Hepatocyte (in vitro differentiated cells): ENCODE results near the gene ZNF207. TPM values are rescaled to one million over a fixed set of nuclear protein-coding genes. Genes with fewer than 3 reads are reported as not detected.
A peak's percentile ranks its signal among the peaks of the same experiment; 100 is the strongest.

Experiments
- DNase-seq: peaks from one replicate; pipeline ENCODE4 v3.0.0-alpha.2; 2016; ENCODE audit warnings: low spot score
- H2AFZ ChIP-seq: fragments of 200-600 bp; sonication (generic); 2 replicates; pipeline ENCODE4 v1.6.0; 2016; ENCODE audit warnings: antibody characterized with exemption, mild to moderate bottlenecking
- H3K27ac ChIP-seq: fragments of 200-600 bp; sonication (generic); 2 replicates; pipeline ENCODE4 v1.5.1; 2016; ENCODE audit warnings: mild to moderate bottlenecking
- H3K27me3 ChIP-seq: fragments of 200-600 bp; sonication (generic); 2 replicates; pipeline ENCODE4 v1.6.1; 2016
- H3K36me3 ChIP-seq: fragments of 200-600 bp; sonication (generic); replicated peaks from 2 replicates; pipeline ENCODE4 v1.5.1; 2016; ENCODE audit warnings: low read depth; ENCODE audit not compliant: insufficient read depth
- H3K4me1 ChIP-seq: fragments of 200-600 bp; sonication (generic); 2 replicates; pipeline ENCODE4 v1.5.1; 2016; ENCODE audit warnings: mild to moderate bottlenecking, moderate library complexity; ENCODE audit not compliant: insufficient read depth
- H3K4me2 ChIP-seq: fragments of 200-600 bp; sonication (generic); 2 replicates; pipeline ENCODE4 v1.6.0; 2016
- H3K4me3 ChIP-seq: fragments of 200-600 bp; sonication (generic); 2 replicates; pipeline ENCODE4 v1.5.1; 2016; ENCODE audit warnings: mild to moderate bottlenecking
- H3K79me2 ChIP-seq: fragments of 200-600 bp; sonication (generic); 2 replicates; pipeline ENCODE4 v1.6.0; 2017; ENCODE audit warnings: mild to moderate bottlenecking
- H3K9me2 ChIP-seq: fragments of 200-600 bp; sonication (generic); replicated peaks from 2 replicates; pipeline ENCODE4 v1.6.0; 2017; ENCODE audit warnings: mild to moderate bottlenecking; ENCODE audit not compliant: insufficient read depth
- H3K9me3 ChIP-seq: fragments of 200-600 bp; sonication (generic); 2 replicates; pipeline ENCODE4 v1.5.1; 2016; ENCODE audit warnings: low read depth, mild to moderate bottlenecking
- H4K20me1 ChIP-seq: fragments of 200-600 bp; sonication (generic); 2 replicates; pipeline ENCODE4 v1.6.0; 2016; ENCODE audit warnings: mild to moderate bottlenecking; ENCODE audit not compliant: insufficient read depth, poor library complexity, severe bottlenecking
- EZH2 ChIP-seq: fragments of 200-600 bp; sonication (generic); IDR thresholded peaks from 2 replicates; pipeline ENCODE4 v1.6.1; 2016; ENCODE audit warnings: antibody characterized with exemption, mild to moderate bottlenecking, borderline replicate concordance
- EZH2phosphoT487 ChIP-seq: fragments of 200-600 bp; sonication (generic); IDR thresholded peaks from one replicate; pipeline ENCODE4 v1.6.1; 2018; ENCODE audit warnings: antibody characterized with exemption, mild to moderate bottlenecking, low read depth, moderate library complexity; ENCODE audit not compliant: unreplicated experiment, severe bottlenecking
- WGBS: methylation state at CpG from one replicate; pipeline ENCODE4 v1.1.6; 2016; ENCODE audit warnings: low lambda C conversion rate; ENCODE audit errors: missing lambda C conversion rate; 5-methylcytosine and 5-hydroxymethylcytosine counted together
- polyA plus RNA-seq: library from polyadenylated mRNA; unstranded; fragments of >200 nt; fragmentation: Nextera tagmentation; extraction: Ambion mirVana; gene quantifications from 2 replicates; pipeline ENCODE4 v1.2.1, GENCODE V29; 2016
- total RNA-seq: library from RNA; depleted of rRNA; stranded (reverse); fragments of >200 nt; gene quantifications from 2 replicates; pipeline ENCODE4 v1.2.3, GENCODE V29; 2014
- TF ChIP-seq, protein P1 (sequence below): fragments of 200-600 bp; sonication (generic); IDR thresholded peaks from 2 replicates; pipeline ENCODE4 v1.5.1; 2016; ENCODE audit warnings: antibody characterized with exemption, mild to moderate bottlenecking; ENCODE audit not compliant: poor library complexity

Gene ZNF207
- total and polyA plus RNA-seq, 2 experiments from 2014 or later, result 137 to 138 TPM

DNA sequence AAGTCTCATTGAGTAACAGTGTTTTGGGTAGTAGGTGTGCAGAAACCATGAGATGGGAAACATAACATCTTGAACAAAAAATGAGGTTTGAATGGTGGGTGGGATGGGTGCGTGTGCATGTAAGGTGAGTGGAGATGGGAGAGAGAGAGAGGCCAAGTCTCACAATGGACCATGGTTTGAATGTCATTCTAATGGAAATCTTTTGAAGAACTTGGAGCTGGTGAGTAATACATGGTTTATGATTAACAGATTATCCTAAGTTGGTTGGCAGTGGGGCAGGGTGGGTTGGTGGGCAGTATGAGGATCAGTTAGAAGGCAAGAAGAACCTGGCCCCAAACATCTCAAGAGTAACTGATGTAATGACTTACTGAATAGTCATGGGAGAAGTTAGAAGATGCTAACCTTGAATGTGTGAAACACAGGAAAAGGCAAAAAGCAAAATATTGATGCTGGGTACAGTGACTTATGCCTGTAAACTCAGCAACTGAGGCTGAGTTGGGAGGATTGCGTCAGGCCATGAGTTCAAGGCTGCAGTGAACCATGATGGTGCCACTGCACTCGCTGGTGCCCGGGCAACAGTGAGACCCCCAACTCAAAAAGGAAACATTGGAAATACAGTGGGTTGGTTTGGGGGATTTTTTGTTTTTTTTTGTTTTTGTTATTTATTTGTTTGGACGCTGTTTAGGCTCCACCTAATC is 32.7 kb downstream of the ZNF207 start:
- TF ChIP-seq EZH2 (no peak), EZH2phosphoT487 (no peak)
- TF ChIP-seq, protein P1, sequence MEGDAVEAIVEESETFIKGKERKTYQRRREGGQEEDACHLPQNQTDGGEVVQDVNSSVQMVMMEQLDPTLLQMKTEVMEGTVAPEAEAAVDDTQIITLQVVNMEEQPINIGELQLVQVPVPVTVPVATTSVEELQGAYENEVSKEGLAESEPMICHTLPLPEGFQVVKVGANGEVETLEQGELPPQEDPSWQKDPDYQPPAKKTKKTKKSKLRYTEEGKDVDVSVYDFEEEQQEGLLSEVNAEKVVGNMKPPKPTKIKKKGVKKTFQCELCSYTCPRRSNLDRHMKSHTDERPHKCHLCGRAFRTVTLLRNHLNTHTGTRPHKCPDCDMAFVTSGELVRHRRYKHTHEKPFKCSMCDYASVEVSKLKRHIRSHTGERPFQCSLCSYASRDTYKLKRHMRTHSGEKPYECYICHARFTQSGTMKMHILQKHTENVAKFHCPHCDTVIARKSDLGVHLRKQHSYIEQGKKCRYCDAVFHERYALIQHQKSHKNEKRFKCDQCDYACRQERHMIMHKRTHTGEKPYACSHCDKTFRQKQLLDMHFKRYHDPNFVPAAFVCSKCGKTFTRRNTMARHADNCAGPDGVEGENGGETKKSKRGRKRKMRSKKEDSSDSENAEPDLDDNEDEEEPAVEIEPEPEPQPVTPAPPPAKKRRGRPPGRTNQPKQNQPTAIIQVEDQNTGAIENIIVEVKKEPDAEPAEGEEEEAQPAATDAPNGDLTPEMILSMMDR, result no peak
- Histone ChIP-seq H3K9me2 (no peaks in the 10 kb centered on the region), H3K36me3 (no peaks in the 10 kb centered on the region), H3K4me1 (peaks cover 14% of the 10 kb centered on the region), H3K4me2 (no peak overlapping the region), H4K20me1 (no peaks in the 10 kb centered on the region), H3K4me3 (no peak overlapping the region), H2AFZ (no peak overlapping the region), H3K27ac (no peak overlapping the region), H3K9me3 (no peaks in the 10 kb centered on the region), H3K27me3 (no peaks in the 10 kb centered on the region), H3K79me2 (peaks cover 1% of the 10 kb centered on the region)
- no peak for DNase-seq
- 95% methylated on average over 5 of the region's 5 CpGs for WGBS

- H4K20me1 ChIP-seq, result no peaks in the 10 kb centered on the region
- whole genome bisulfite sequencing, result 95% methylated on average over 1 of the region's 1 CpG
- no peaks in the 10 kb centered on the region for H3K79me2 ChIP-seq
Measured at GRCh38 chr17:32383926-32384434, 34.0 kb downstream of the ZNF207 start.

GRCh38 chr17:32385121-32385520 is 35.2 kb downstream of the ZNF207 start:
- H3K27me3 ChIP-seq, result no peaks in the 10 kb centered on the region
- H3K79me2 ChIP-seq, result no peaks in the 10 kb centered on the region
- no peaks in the 10 kb centered on the region for H3K36me3 ChIP-seq
- DNase-seq, result no peak
- no peaks in the 10 kb centered on the region for H3K9me2 ChIP-seq
- no peak overlapping the region for H3K4me3 ChIP-seq
- H3K4me2 ChIP-seq, result no peak overlapping the region
- H3K9me3 ChIP-seq, result no peaks in the 10 kb centered on the region
- no peak overlapping the region for H2AFZ ChIP-seq
- no peak overlapping the region for H3K27ac ChIP-seq
- no peaks in the 10 kb centered on the region for H4K20me1 ChIP-seq
- TF ChIP-seq, protein P1, result no peak
- TF ChIP-seq EZH2phosphoT487 (no peak), EZH2 (no peak)
- peaks cover 14% of the 10 kb centered on the region for H3K4me1 ChIP-seq
- WGBS, result 74% methylated on average over 7 of the region's 7 CpGs

More at GRCh38 chr17:32383926-32384434, 34.0 kb downstream of the ZNF207 start:
- Histone ChIP-seq H3K27ac (no peak overlapping the region), H3K27me3 (no peaks in the 10 kb centered on the region), H3K9me2 (no peaks in the 10 kb centered on the region), H3K4me2 (no peak overlapping the region), H3K36me3 (no peaks in the 10 kb centered on the region), H2AFZ (no peak overlapping the region), H3K9me3 (no peaks in the 10 kb centered on the region), H3K4me3 (no peak overlapping the region), H3K4me1 (peaks cover 14% of the 10 kb centered on the region)
- DNase-seq, result no peak
- TF ChIP-seq EZH2 (no peak), EZH2phosphoT487 (no peak)
- TF ChIP-seq, protein P1, result no peak

DNA sequence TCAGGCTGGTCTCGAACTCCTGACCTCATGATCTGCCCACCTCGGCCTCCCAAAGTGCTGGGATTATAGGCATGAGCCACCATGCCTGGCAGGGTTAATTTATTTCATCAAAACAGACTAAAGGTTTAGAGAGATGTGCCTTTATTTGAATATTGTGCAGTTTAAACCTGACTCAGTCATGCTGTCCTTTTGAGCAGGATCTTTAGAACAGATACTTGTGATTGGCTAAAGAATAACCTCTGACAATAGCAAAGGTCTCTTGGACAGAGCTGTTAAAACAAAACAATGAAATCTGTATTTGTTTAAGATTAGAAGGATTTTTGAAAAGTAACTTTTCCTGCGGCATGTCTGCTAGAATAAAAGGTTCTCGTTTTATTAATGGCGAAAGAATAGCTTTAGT is 36.0 kb downstream of the ZNF207 start:
- DNase-seq, result no peak
- no peaks in the 10 kb centered on the region for H3K36me3 ChIP-seq
- H3K9me2 ChIP-seq, result no peaks in the 10 kb centered on the region
- no peaks in the 10 kb centered on the region for H3K9me3 ChIP-seq
- peak overlapping the region; percentile 4 for H3K4me2 ChIP-seq
- peaks cover 14% of the 10 kb centered on the region for H3K4me1 ChIP-seq
- H3K79me2 ChIP-seq, result no peaks in the 10 kb centered on the region
- no peak for TF ChIP-seq EZH2phosphoT487
- H3K27ac ChIP-seq, result peak overlapping the region; percentile 12
- no peaks in the 10 kb centered on the region for H4K20me1 ChIP-seq
- WGBS, result 75% methylated on average over 5 of the region's 5 CpGs
- H2AFZ ChIP-seq, result no peak overlapping the region
- no peak overlapping the region for H3K4me3 ChIP-seq
- H3K27me3 ChIP-seq, result no peaks in the 10 kb centered on the region
